GM12872 (cell line): ENCODE measurements around the gene PPP1R27.
A peak's percentile ranks its signal among the peaks of the same experiment; 100 is the strongest.

Experiments used
- CTCF ChIP-seq: IDR thresholded peaks from 3 replicates; pipeline ENCODE4 v1.5.1; 2011; ENCODE audit warnings: low read depth, mild to moderate bottlenecking, low read length, moderate library complexity; ENCODE audit not compliant: insufficient read depth

Gene PPP1R27

DNA sequence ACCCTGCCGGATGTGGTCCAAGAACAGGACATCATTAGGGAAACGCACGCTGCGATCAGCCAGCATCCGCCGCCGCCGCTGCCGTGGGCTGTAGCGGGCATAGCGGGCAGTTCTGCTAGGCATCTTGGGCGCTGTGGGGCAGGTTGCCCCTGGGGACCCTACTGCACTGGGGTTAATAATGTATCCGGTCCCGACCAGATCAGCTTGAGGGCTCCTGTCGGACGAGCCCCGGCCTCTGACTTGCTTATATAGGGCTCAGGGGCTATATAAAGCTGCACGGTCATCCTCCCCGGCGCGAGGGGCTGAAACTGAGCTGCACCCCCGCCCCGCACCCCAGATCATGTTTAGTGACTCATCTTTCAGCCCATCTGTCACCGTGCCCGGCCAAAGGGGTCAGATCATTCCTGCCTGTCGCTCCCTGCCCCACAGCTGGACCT, at the start of gene PPP1R27:
TSS of gene PPP1R27 (minus strand) at position 220 of the 437 bp plus-strand sequence. CDS start at position 123, 97 bp downstream.
- no peak for TF ChIP-seq CTCF

DNA sequence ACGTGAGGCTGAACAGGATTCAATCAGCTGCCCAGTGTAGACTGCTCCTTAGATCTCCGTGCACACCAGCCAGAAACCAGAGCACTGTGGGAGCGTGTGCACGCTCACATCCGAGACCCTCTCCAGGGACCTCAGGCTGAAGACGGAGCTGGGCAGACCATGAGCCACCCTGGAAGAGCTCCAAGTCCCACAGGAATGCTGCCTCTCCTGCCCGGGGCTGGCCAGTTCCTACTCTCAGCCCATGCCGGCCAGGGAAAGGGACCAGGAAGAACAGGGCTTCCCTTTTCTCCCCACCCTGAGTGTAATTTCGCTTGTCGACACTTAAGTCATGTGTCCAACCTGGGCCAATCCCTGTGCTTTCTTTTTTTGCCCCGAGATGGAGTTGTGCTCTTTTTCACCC, 49.7 kb upstream of the PPP1R27 start:
- no peak for TF ChIP-seq CTCF

DNA sequence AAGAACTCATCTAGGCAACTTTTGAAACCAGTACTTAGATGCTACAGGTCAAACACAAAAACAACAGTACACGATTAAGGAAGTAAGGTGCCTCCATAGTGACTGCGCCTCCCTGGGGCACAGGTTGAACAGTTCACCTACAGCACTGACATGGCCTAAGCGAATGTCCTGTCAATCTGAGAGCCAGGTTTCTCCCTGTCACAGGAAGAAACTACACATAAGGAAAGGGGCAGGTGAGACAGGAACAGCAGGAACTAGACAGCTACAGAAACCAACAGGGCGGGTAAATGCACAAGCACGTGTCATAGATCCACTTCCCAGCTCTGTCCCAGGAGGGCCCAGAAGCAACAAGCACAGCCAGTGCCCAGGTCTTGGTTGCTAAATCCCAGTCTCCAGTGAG, 44.3 kb upstream of the PPP1R27 start:
- no peak for TF ChIP-seq CTCF

DNA sequence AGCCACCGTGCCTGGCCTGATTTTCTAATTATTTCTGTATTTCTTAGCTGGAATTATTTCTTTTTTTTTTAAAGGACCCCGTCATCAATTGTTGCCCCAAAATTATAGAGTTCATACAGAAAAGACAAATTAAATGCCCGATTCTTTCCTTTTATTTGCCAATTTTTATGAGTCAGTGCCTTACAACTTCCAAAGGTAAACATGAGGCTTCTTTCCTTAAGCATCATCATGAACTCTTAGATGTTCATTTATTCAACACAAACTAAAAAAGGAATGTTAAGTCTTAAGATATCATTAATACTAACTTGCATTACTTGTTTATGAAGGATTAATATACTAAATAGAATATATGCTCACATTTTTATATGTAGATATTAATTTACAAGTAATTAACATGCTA, 43.4 kb upstream of the PPP1R27 start:
- no peak for TF ChIP-seq CTCF

GRCh38 chr17:81877569-81877968, 42.7 kb upstream of the PPP1R27 start:
- TF ChIP-seq CTCF = no peak

DNA sequence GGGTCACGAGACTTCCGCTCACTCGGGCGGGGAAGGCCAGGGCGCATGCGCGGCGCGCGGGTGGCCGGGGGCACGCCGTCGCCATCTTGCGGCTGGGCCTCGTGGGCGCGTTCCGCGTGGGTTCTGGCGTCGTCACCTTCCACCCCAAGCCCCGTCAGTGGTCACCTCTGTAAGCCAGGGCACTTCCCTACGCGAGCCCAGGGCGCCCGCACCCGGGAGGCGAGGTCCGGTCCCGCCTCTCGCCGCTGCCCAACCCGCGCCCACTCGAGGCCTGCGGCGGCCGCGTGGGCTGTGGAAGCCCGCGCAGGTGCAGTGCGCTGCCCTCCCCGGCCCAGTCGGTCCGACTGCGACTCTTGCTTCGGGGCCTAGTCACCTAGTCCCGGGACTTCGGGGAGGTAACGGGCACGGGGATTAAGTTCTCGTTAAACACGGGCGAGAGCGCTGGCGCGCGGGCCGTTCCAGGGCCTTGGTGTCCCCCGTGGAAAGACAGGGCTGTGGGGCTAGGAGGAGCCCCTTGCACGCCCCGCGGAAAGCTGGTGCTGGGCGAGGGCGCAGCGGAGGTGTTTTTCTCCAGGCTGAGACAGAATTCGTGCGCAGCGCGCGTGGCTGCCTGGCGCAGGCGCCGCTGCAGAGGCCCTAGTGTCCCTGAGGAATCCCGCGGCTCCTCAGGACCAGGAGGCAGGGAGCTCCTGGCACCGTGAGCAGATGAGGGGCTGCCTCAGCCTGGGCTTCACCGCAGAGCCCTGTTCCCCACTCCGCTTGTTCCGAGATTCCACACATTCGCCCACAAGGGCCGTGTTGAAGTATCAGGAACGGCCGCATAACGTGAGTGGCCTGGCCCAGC, 36.8 kb upstream of the PPP1R27 start:
- TF ChIP-seq CTCF = peak; percentile 40; the same call in 2 of the 3 replicates

DNA sequence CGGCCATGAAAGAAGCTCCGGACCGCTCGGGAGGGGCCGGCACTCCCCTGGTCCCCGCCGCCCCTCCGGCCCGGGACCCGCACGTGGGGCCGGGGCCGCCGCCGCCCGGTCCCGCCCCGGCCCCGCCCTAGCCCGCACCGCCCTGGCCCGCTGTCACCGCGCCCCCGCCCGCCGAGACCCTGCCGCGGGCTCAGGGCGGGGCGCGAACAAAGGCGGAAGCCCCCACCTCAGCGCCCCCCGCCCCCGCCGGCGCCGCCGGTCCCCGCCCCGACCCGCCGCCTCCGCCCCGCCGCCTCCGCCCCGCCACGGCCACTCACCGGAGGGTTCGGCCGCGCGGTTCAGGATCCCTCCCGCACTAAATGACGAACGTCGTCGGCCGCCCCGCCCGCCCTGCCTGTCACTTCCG, 36.1 kb upstream of the PPP1R27 start, which contains the start of gene ARHGDIA:
TSS of gene ARHGDIA (minus strand) at position 357 of the 406 bp plus-strand sequence. CDS start 1,407 bp downstream, outside the sequence.
- no peak for TF ChIP-seq CTCF
